ENCODE data around the gene HIBADH.

DNA sequence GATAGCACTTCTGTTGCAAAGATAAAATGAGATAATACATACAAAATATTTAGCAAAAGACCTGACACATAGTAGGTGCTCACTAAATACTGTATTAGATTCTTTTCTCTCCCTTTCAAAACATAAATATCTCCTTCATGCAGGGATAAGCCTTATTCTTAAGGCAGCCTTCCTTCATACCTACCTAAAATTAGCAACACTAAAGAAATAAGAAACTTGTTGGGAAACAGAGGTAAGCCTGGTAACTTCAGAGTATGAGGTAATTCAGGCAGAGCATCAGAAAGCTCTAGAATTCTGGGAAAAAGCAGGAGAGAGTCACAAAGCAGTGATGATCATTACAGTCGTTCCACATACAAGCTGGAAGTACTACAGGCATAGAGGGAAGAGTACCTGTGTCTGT lies 15.2 kb downstream of the HIBADH start:
- no peak for TF ChIP-seq POLR2A (IDR thresholded peaks at IDR 0.05)
- TF ChIP-seq, protein P1, sequence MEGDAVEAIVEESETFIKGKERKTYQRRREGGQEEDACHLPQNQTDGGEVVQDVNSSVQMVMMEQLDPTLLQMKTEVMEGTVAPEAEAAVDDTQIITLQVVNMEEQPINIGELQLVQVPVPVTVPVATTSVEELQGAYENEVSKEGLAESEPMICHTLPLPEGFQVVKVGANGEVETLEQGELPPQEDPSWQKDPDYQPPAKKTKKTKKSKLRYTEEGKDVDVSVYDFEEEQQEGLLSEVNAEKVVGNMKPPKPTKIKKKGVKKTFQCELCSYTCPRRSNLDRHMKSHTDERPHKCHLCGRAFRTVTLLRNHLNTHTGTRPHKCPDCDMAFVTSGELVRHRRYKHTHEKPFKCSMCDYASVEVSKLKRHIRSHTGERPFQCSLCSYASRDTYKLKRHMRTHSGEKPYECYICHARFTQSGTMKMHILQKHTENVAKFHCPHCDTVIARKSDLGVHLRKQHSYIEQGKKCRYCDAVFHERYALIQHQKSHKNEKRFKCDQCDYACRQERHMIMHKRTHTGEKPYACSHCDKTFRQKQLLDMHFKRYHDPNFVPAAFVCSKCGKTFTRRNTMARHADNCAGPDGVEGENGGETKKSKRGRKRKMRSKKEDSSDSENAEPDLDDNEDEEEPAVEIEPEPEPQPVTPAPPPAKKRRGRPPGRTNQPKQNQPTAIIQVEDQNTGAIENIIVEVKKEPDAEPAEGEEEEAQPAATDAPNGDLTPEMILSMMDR (IDR thresholded peaks at IDR 0.05) = no peak

All from vagina (tissue), 2 donors.